Spleen (tissue), 7 donors: ENCODE measurements around the gene CD320.

Experiments used
- CTCF ChIP-seq, 11 experiments: fragments of 200-600 bp in 7 of 11; fragments of 450-650 bp in 4 of 11; sonication (generic) in 4 of 11; IDR thresholded peaks in 8 of 11; conservative IDR thresholded peaks in 3 of 11; 1 replicate in 7 of 11; 2 replicates in 4 of 11; pipeline versions ENCODE4 v1.4.0 to v1.8.0; 2016 to 2021; ENCODE audit warnings: antibody characterized with exemption in 11 of 11, inconsistent platforms in 4 of 11, mild to moderate bottlenecking in 1 of 11
- POLR2A ChIP-seq, 3 donors: fragments of 450-650 bp; IDR thresholded peaks; one replicate each; pipeline ENCODE4 v1.5.1; 2017; ENCODE audit warnings: antibody characterized with exemption in 3 of 3, mild to moderate bottlenecking in 1 of 3
- donor health status: DM: no; HTN: no; CAD: no; lungs with moderate emphysema.
- donor health status: DM: no; HTN: no; CAD: no.
- donor health status: DM: no; HTN: no; CAD: no.

DNA sequence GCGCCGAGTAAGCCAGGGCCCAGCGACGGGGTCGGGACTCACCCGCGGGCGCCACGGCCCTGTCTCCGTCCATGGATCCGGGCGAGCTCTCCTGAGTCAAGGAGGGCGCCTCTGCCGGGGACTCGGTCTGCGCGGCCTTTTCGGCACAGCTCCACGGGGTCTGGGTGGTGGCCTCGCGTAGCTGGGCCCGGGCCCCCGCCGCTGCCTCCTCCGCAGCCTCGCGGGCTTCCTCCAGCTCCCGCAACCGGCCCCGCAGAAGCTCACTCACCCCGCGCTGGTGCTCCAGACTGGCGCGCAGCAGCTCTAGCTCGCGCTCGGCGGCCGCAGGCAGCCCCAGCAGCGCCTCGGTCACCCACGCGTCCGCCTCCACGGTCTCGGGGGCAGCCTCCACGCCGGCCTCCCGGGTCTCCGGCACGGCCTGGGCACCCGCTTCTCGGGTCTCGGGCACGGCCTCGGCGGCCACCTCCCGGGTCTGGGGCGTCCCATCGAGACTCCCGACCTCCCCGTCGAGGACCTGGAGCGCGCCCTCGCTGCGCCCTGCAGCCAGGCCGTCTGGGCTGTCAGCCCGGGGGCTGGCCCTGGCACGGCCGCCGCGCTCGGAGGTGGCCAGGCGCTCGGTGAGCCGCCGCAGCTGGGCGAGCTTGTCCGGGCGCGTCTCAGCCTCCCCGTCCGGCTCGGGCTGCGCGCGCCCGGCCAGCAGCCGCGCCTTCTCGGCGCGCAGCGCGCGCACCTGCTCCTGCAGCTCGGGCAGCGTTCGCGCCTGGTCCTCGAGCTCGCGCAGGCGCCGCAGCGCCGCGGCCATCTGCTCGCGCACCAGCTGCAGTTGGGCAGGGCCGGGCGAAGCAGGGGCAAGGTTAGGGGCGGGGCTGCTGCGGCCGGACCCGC lies 26.5 kb upstream of the CD320 start:
- TF ChIP-seq CTCF (IDR thresholded peaks at IDR 0.05 in 8 of 11, conservative IDR thresholded peaks at IDR 0.05 in 3 of 11) (no peak), POLR2A (IDR thresholded peaks at IDR 0.05) (no peak)
